Stimulated activated CD8-positive, alpha-beta memory T cell treated with anti-CD3 and anti-CD28 coated beads, Interleukin-15, amount 100 ng/mL, for 1 hour (primary cell): ENCODE data around the gene IFI30.

ENCODE experiments used
- DNase-seq: peaks from one replicate; pipeline ENCODE4 v3.0.0-alpha.2; 2020; ENCODE audit warnings: low read depth

The IFI30 gene

GRCh38 chr19:18171605-18172327 lies 1.8 kb upstream of the IFI30 start:
- DNase-seq, result no peak

- DNase-seq, result no peak
Measured at GRCh38 chr19:18172331-18173053, 1.1 kb upstream of the IFI30 start.

GRCh38 chr19:18173054-18173571 lies 500 bp upstream of the IFI30 start:
- no peak for DNase-seq

- DNase-seq, result no peak
Measured at GRCh38 chr19:18174983-18175382, 1.4 kb downstream of the IFI30 start.

- DNase-seq, result no peak
Measured at GRCh38 chr19:18176367-18177310, 3.0 kb downstream of the IFI30 start.

- no peak for DNase-seq
Measured at GRCh38 chr19:18179957-18180356, 6.3 kb downstream of the IFI30 start.

GRCh38 chr19:18183529-18183928 lies 9.9 kb downstream of the IFI30 start:
- DNase-seq, result no peak

GRCh38 chr19:18185538-18185937 lies 11.9 kb downstream of the IFI30 start:
- DNase-seq, result no peak

GRCh38 chr19:18190278-18190677 lies 16.7 kb downstream of the IFI30 start:
- no peak for DNase-seq

- DNase-seq, result no peak
Measured at GRCh38 chr19:18191640-18192062, 18.0 kb downstream of the IFI30 start.

GRCh38 chr19:18192673-18193387 lies 19.2 kb downstream of the IFI30 start, which contains the start of gene MPV17L2:
TSS of gene MPV17L2 (plus strand) at chr19:18193218. CDS start at chr19:18193282, 64 bp downstream.
- DNase-seq, result peak; percentile 93

- DNase-seq, result no peak
Measured at GRCh38 chr19:18193388-18194180, 20.0 kb downstream of the IFI30 start.

- no peak for DNase-seq
Measured at GRCh38 chr19:18194181-18194530, 20.5 kb downstream of the IFI30 start.

GRCh38 chr19:18194554-18195238 lies 21.1 kb downstream of the IFI30 start:
- DNase-seq, result no peak

- DNase-seq, result no peak
Measured at GRCh38 chr19:18196511-18196845, 22.9 kb downstream of the IFI30 start.

GRCh38 chr19:18197306-18197705 lies 23.7 kb downstream of the IFI30 start:
- DNase-seq, result no peak

GRCh38 chr19:18197941-18198340 lies 24.3 kb downstream of the IFI30 start:
- DNase-seq, result no peak

GRCh38 chr19:18198374-18198773 lies 24.8 kb downstream of the IFI30 start:
- DNase-seq, result no peak

- DNase-seq, result no peak
Measured at GRCh38 chr19:18202397-18202777, 28.8 kb downstream of the IFI30 start.

GRCh38 chr19:18202778-18203407 lies 29.3 kb downstream of the IFI30 start:
- DNase-seq, result no peak
